Pons (tissue), 1 donor: ENCODE measurements around the gene RTN4IP1.

Experiments used
- DNase-seq: peaks from one replicate; pipeline ENCODE4 v3.0.0-alpha.2; 2016; ENCODE audit warnings: low spot score

RTN4IP1 gene

GRCh38 chr6:106546691-106547414 lies 82.4 kb downstream of the RTN4IP1 start:
- no peak for DNase-seq

GRCh38 chr6:106546261-106546690 lies 83.0 kb downstream of the RTN4IP1 start:
- DNase-seq, result no peak

DNA sequence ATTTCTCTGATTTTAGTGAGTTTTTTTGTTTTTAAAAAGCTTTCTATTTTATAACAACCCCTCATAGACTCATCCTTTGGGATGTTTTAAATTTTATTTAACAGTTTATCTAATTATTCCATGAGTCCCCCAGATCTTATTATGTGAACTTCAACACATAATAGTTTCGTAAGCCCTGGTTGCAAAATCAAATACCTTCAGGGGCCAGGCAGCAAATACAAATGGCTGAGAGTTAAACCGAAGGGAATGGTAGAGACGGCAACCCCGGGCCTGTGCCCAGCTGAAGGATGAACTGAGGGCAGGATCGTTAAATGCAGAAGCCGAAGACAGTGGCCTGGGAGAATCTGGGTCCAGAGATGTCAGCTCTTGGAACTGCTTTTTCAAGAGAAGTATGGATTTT lies 88.4 kb downstream of the RTN4IP1 start:
- DNase-seq, result no peak

- no peak for DNase-seq
These were observed 88.9 kb downstream of the RTN4IP1 start for GRCh38 chr6:106540432-106540831.

DNA sequence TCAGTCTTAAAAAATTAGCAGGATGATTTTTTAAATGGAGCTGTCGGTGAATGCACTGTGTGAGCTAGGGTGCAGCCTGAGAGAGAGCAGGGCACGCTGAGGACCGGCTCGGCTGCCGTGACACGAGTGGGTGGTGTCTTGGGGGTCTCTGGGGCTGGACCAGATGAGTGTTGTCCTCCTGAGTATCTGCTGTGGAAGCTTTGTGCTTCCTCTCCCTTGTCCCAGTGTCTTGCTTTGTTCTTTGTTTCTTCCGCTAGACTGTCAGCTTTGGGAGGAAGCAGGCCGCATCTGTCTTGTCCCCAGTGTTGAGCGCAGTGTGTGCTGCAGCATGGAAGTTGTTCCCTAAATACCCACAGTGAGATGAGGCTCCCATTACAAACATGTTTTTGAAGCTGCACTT lies 89.4 kb downstream of the RTN4IP1 start:
- peak; percentile 30 for DNase-seq

GRCh38 chr6:106538145-106538544 lies 91.2 kb downstream of the RTN4IP1 start:
- DNase-seq, result no peak

DNA sequence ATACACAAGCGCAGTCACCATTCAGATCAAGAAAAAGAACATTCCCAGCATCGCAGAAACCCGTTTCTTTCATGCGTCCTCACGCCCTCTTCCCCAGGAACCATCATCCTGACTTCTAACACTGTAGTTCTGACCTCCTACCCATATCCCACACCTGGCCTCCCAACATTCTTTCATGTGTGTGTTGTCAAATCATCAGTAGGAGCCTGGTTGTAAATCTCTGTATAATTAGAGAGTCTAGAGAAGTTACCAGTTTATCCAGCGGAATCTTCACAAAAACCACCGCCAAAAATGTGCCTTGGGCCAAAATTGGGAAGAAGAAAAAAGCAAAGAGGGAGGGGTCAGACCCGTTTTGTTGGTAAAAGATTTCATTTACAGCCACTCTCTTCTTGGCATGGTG lies 91.6 kb downstream of the RTN4IP1 start:
- DNase-seq, result no peak

GRCh38 chr6:106536851-106537250 lies 92.4 kb downstream of the RTN4IP1 start:
- DNase-seq, result no peak

DNA sequence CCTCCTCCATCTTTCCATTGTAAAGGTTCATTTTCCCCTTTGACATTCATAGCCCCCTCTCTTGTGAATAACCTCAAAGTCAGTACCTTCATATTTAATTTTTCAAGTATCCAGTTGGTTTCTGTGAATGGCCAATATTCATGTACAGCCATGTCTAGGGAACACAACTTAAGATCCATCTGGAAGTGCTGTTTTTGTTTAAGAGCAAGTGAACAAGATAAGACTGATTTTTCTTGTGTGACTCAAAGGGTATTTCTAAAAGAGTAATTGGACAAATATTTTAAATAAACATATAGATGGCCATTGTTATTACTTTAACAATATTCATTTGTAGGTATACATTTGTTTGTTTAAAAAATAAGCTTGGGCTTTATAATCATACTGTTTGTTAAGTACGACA lies 92.9 kb downstream of the RTN4IP1 start:
- DNase-seq, result no peak

GRCh38 chr6:106535012-106535411 lies 94.3 kb downstream of the RTN4IP1 start:
- DNase-seq, result no peak

GRCh38 chr6:106534564-106534982 lies 94.7 kb downstream of the RTN4IP1 start:
- DNase-seq, result no peak

- no peak for DNase-seq
These were observed 95.3 kb downstream of the RTN4IP1 start for GRCh38 chr6:106534004-106534403.

DNA sequence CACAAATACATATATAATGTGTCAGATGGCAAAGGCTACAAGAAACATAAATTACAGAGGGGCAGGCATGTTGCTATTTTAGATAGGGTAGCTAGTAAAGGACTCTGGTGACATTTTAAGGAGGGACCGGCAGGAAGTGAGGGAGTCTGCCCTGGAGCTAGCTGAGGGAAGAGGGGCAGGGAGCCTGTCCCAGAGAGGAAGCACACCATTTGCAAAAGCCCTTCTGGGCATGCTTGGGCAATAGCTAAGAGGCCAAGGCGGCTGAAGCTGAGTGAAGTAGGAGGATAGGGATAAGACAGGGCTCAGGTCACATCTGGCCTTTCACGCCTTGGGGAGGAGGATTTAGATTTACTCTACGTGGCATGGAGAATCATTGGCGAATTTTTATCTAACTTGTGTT lies 96.2 kb downstream of the RTN4IP1 start:
- no peak for DNase-seq

- DNase-seq, result no peak
These were observed 98.8 kb downstream of the RTN4IP1 start for GRCh38 chr6:106530502-106530901.

DNA sequence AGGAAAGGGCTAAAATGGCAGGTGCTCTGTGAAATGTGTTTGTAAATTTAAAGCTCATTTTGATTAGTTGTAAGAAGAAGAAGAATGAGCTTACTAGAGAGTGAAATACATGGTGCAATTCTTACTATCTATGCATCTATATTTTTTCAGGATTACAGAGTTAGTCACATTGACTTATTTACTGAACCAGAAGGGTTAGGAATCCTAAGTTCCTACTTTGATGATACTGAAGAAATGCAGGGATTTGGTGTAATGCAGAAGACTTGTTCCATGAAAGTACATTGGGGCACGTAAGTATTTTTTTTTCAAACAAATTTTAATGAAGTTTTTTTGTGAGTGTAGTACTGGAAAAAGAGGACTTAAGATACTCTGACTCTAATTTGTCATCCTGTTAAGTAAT lies 99.3 kb downstream of the RTN4IP1 start:
- DNase-seq, result no peak

- DNase-seq, result no peak
These were observed 99.9 kb downstream of the RTN4IP1 start for GRCh38 chr6:106529438-106529837.

DNA sequence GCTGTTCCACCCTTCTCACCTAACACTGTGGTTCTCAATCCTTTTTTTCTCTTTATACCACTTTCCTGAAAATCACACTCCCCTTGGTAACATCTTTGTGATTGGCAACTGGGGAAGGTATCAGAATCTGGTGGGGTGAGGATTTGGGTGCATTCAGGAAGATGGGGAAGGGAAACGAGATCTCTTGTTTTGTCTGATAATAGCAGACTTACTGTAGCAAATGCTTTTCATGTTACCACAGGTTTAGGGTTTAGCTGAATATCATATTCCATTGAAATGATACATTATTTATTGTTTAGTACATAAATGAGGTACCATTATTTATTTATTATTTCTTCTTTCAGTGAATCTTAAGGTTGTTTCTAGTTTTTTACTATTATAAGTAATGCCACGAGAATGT lies 100.8 kb downstream of the RTN4IP1 start:
- DNase-seq, result no peak

GRCh38 chr6:106527979-106528378 lies 101.3 kb downstream of the RTN4IP1 start:
- DNase-seq, result no peak

DNA sequence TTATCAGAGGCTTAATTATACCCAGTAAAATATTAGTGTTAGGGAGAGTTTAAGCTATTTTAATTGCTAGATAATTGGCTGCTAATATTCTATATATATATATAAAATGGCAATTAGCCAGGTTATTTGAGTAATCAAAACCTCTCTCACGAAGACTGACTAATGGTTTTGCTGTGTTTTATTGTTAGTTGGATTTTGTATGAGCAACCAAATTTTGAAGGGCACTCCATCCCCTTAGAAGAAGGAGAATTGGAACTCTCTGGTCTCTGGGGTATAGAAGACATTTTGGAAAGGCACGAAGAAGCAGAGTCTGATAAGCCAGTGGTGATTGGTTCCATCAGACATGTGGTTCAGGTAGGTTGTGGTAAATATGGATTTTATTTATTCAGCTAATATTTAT lies 102.2 kb downstream of the RTN4IP1 start:
- DNase-seq, result no peak

- DNase-seq, result no peak
These were observed 103.4 kb downstream of the RTN4IP1 start for GRCh38 chr6:106525882-106526275.

DNA sequence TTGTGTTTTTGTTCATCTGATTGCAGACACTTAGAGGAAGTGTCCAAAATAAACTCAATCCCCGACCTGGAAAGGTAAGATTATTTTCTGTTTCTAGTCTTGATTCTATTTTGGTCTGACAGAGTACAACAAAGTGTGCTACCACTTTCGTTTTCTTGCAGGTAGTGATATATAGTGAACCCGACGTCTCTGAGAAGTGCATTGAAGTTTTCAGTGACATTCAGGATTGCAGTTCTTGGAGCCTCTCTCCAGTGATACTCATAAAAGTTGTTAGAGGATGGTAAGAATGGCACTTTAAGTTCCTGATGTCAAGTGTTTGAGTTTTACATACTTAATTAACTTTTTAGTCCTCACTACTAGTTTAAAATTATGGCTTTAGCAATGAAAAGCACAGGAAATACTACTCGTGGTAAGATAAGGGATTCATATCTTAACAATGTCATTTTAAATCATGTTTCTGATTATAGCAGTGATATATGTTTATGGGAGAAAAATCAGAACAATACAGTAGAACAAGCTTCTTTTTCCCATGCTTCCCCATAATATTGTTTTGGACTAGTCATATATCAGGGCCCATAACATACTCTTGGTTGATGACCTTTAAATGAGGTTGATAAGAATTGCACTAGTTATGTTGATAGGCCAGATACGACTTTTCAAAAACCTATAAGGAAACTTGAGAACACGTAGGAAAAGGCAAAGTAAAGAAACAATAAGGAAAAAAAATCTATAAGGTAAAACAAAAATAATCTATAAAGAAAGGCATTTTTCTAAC lies 104.0 kb downstream of the RTN4IP1 start:
- no peak for DNase-seq

DNA sequence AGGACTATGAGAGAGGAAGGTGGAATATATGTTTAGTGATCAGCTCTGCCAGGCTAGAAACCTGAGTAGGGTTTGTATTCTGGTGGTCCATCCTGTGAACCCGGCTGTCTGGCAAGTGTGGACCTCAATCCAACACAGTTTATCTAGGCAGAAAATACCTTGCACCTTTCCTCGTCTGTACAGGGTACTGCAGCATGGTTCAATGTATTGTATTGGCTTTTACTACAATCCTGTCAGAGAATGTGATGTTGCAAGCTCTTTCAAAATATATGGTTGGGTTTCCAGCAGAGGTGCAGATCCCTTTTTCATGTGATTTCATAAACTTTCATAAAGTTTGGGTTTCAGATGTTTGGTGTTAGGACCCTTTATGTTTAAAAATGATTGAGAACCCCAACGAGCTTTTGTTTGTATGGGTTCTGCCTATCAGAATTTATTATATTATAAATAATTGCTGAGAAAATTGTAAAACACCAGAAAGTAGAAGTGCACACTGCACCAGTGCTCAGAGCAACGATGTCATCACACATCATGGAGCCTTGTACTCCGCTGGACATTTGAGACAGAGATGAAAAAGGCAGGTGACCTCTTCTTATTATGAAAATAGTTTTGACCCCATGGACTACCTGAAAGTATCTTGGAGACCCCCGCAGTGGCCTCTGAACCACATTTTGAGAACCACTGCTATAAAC lies 106.6 kb downstream of the RTN4IP1 start:
- no peak for DNase-seq
